ENCODE results near the gene KCNQ1OT1. TPM values are rescaled to one million over a fixed set of nuclear protein-coding genes. Genes with fewer than 3 reads are reported as not detected.

Gene KCNQ1OT1
- total RNA-seq, 1 experiment from 2014 or later = 1.2 TPM

DNA sequence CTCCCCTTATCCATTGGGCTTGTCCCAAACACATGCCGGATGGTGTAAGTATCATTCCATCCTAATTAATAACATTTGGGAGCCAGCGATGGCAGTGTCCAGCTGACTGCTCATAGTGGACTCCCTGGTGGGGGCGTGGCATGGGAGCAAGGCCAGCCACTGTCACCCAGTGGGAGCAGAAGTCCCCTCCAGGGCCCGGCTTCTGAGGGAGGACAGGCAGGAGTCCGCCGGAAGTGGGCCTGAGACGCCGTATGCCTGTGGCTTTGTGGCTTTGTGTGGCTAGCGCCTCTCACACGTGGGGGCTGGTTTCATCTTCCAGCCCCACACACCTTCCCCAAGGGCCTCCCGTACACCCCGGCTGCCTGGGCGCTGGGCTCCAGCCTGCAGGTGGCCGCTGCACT is 130.5 kb downstream of the KCNQ1OT1 start:
- no peaks in the 10 kb centered on the region for H3K4me1 ChIP-seq (ENCODE audit: insufficient read depth, low read length)
- WGBS (ENCODE audit: extremely low coverage, insufficient read length, low lambda C conversion rate) = no CpG with 5 or more reads among the region's 14 CpGs
- no peaks in the 10 kb centered on the region for H3K36me3 Mint-ChIP-seq (ENCODE audit: insufficient read depth in 1 of 3, low read depth in 3 of 3)

More for the DNA sequence above, 130.5 kb downstream of the KCNQ1OT1 start:
- Histone ChIP-seq H2BK5ac (ENCODE audit: insufficient read length, low read length) (no peak overlapping the region), H3K27me3 (ENCODE audit: insufficient read depth, low read length) (peaks cover 6% of the 10 kb centered on the region; the same call in 1 of the 2 replicates), H3K4ac (ENCODE audit: low read depth, low read length) (no peak overlapping the region), H4K91ac (ENCODE audit: insufficient read length, low read depth, low read length) (no peak overlapping the region), H4K5ac (ENCODE audit: insufficient read length, low read depth, low read length) (no peak overlapping the region), H2AFZ (ENCODE audit: low read length) (no peak overlapping the region), H3K79me2 (ENCODE audit: insufficient read depth, low read length) (no peaks in the 10 kb centered on the region), H3K4me2 (ENCODE audit: insufficient read depth, insufficient read length, low read length) (no peak overlapping the region), H2AK5ac (ENCODE audit: insufficient read length, low read length) (no peak overlapping the region), H2BK12ac (ENCODE audit: insufficient read length, low read depth, low read length) (no peak overlapping the region), H3K9me3 (ENCODE audit: control insufficient read depth, low read depth, low read length) (no peaks in the 10 kb centered on the region), H4K8ac (replicated peaks; ENCODE audit: insufficient read length, low read depth, low read length) (no peak overlapping the region), H3K23ac (ENCODE audit: insufficient read length, low read depth, low read length) (no peak overlapping the region), H3K56ac (ENCODE audit: insufficient read length, low read depth, low read length) (no peak overlapping the region), H3T11ph (ENCODE audit: low read length) (no peak overlapping the region), H3K18ac (ENCODE audit: insufficient read length, low read depth, low read length) (no peak overlapping the region), H3K23me2 (ENCODE audit: insufficient read length, low read depth, low read length, poor library complexity, severe bottlenecking) (no peaks in the 10 kb centered on the region), H3K9ac (ENCODE audit: extremely low read depth, insufficient read length, low read length) (no peak overlapping the region), H2BK120ac (ENCODE audit: low read depth, low read length, poor library complexity, severe bottlenecking) (no peak overlapping the region), H2BK15ac (ENCODE audit: low read depth, low read length) (no peak overlapping the region), H4K20me1 (ENCODE audit: control insufficient read depth, insufficient read depth, insufficient read length) (no peaks in the 10 kb centered on the region), H3K14ac (ENCODE audit: insufficient read depth, low read length) (no peak overlapping the region), H2BK20ac (ENCODE audit: low read depth, low read length, poor library complexity, severe bottlenecking) (no peak overlapping the region), H3K27ac (ENCODE audit: insufficient read length, low read depth, low read length) (no peak overlapping the region), H3K79me1 (ENCODE audit: insufficient read depth, low read depth, low read length, poor library complexity, severe bottlenecking) (no peaks in the 10 kb centered on the region)
- DNase-seq = no peak
- Mint-ChIP-seq H3K4me1 (no peaks in the 10 kb centered on the region), H3K27ac (no peak overlapping the region), H3K9me3 (no peaks in the 10 kb centered on the region), H3K4me3 (no peak overlapping the region), H3K27me3 (ENCODE audit: low read depth) (peaks cover 81% of the 10 kb centered on the region)
- TF ChIP-seq, protein P1, sequence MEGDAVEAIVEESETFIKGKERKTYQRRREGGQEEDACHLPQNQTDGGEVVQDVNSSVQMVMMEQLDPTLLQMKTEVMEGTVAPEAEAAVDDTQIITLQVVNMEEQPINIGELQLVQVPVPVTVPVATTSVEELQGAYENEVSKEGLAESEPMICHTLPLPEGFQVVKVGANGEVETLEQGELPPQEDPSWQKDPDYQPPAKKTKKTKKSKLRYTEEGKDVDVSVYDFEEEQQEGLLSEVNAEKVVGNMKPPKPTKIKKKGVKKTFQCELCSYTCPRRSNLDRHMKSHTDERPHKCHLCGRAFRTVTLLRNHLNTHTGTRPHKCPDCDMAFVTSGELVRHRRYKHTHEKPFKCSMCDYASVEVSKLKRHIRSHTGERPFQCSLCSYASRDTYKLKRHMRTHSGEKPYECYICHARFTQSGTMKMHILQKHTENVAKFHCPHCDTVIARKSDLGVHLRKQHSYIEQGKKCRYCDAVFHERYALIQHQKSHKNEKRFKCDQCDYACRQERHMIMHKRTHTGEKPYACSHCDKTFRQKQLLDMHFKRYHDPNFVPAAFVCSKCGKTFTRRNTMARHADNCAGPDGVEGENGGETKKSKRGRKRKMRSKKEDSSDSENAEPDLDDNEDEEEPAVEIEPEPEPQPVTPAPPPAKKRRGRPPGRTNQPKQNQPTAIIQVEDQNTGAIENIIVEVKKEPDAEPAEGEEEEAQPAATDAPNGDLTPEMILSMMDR (conservative IDR thresholded peaks at IDR 0.05) = no peak
